ENCODE results near the gene LMX1B. TPM values are rescaled to one million over a fixed set of nuclear protein-coding genes. Genes with fewer than 3 reads are reported as not detected.

Gene LMX1B
- total and polyA plus RNA-seq, 7 donors = 0.12 to 1.4 (median 0.16) TPM; not detected in 2

- 12 to 15% methylated on average over 11 of the region's 11 CpGs for WGBS, 2 donors
- H3K27ac ChIP-seq = no peak overlapping the region
- no peak for TF ChIP-seq EP300 (IDR thresholded peaks at IDR 0.05)
- TF ChIP-seq POLR2AphosphoS5 (IDR thresholded peaks at IDR 0.05) = no peak
- TF ChIP-seq CTCF (IDR thresholded peaks at IDR 0.05) = no peak
- no peak for TF ChIP-seq POLR2A (IDR thresholded peaks at IDR 0.05)
- H3K4me1 ChIP-seq = peaks cover 0 to 31% (median 26%) of the 10 kb centered on the region in 4 donors
- no peak overlapping the region for H3K4me3 ChIP-seq
- no peaks in the 10 kb centered on the region for H3K9me3 ChIP-seq
- DNase-seq = no peak
- no peaks in the 10 kb centered on the region for H3K36me3 ChIP-seq
- H3K27me3 ChIP-seq = peaks cover 66 to 96% (median 90%) of the 10 kb centered on the region in 3 donors
- intact Hi-C loops (cut with DNase I) = no loop called here
Measured at GRCh38 chr9:126618190-126618584, 4.5 kb downstream of the LMX1B start.

DNA sequence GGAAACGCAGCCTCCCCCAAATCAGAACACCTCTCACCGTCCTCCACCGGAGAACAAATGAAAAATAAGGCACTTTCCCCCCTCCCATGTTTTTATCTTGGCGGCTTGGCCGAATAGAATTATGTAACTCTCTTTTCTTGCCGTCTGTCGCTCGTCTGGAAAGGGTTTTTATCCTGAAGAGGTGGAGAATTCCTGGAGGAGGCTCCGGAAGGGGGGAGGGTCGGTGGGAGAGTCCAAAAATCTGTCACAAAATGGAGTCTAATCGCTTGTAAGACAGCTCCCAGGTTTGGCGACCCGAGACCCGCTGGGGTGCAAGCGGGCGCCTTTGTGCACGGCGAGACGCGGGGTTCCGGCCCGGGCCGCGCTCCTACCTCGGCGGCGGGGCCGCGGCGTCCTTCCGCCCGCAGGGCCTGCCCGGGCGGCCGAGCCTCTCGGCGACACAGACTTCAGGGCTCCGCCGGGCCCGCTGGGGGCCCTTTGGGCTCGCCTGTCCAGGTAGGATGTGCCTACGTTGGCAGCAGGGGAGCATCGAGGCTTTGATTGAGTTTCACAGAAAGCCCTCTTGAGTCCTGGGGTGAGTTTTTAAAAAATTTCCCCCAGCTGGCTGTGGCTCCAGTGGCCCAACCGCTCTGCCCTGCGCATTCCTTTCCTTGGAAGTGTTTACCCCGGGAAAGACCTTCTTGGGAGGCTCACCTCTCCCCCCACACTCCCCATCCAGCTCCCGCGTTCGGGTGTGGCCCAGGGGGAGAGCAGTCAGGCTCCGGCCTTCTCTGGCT, 5.0 kb downstream of the LMX1B start:
- TF ChIP-seq POLR2AphosphoS5 (IDR thresholded peaks at IDR 0.05) (no peak), CTCF (IDR thresholded peaks at IDR 0.05) (no peak), EP300 (IDR thresholded peaks at IDR 0.05) (no peak), POLR2A (IDR thresholded peaks at IDR 0.05) (no peak)
- peaks cover 0 to 32% (median 25%) of the 10 kb centered on the region in 4 donors for H3K4me1 ChIP-seq
- H3K9me3 ChIP-seq = no peaks in the 10 kb centered on the region
- no peak overlapping the region for H3K27ac ChIP-seq
- 5 to 7% methylated on average over 50 of the region's 50 CpGs for WGBS, 2 donors
- peaks cover 70 to 96% (median 93%) of the 10 kb centered on the region in 3 donors for H3K27me3 ChIP-seq
- no peaks in the 10 kb centered on the region for H3K36me3 ChIP-seq
- no peak for DNase-seq
- intact Hi-C loops (cut with DNase I) = no loop called here
- no peak overlapping the region for H3K4me3 ChIP-seq

GRCh38 chr9:126619361-126620135, 5.8 kb downstream of the LMX1B start:
- Histone ChIP-seq H3K4me3 (no peak overlapping the region), H3K9me3 (no peaks in the 10 kb centered on the region), H3K27me3 (peaks cover 73 to 100% (median 96%) of the 10 kb centered on the region in 3 donors), H3K27ac (no peak overlapping the region), H3K4me1 (peaks cover 0 to 38% (median 30%) of the 10 kb centered on the region in 4 donors), H3K36me3 (no peaks in the 10 kb centered on the region)
- DNase-seq = no peak
- TF ChIP-seq CTCF (IDR thresholded peaks at IDR 0.05) = no peak
- no peak for TF ChIP-seq POLR2A (IDR thresholded peaks at IDR 0.05)
- no peak for TF ChIP-seq EP300 (IDR thresholded peaks at IDR 0.05)
- TF ChIP-seq POLR2AphosphoS5 (IDR thresholded peaks at IDR 0.05) = no peak
- WGBS, 2 donors = 18 to 20% methylated on average over 10 of the region's 10 CpGs
- intact Hi-C loops (cut with DNase I) = no loop called here

DNA sequence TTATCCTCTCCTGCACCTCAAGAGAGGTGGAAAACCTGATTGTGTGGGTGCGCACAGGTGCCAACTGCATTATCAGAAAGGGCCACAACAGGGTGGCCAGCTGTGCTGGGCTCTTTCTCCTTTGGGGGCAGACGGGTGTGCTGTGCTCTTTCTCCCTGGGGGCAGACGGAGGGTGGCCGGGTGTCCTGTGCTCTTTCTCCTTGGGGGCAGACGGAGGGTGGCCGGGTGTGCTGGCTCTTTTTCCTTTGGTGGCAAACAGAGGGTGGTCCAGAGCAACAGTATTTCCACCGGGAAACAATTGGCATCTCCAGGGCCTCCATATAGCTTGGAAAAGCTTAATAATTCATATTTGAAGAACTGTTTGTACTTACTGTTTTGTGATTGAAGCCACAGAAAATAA, 6.8 kb downstream of the LMX1B start:
- Histone ChIP-seq H3K4me1 (peaks cover 0 to 39% (median 28%) of the 10 kb centered on the region in 4 donors), H3K36me3 (no peaks in the 10 kb centered on the region), H3K9me3 (no peaks in the 10 kb centered on the region), H3K4me3 (no peak overlapping the region), H3K27ac (no peak overlapping the region), H3K27me3 (peaks cover 75 to 100% (median 96%) of the 10 kb centered on the region in 3 donors)
- WGBS, 2 donors = 29 to 38% methylated on average over 7 of the region's 7 CpGs
- intact Hi-C loops (cut with DNase I) = no loop called here
- TF ChIP-seq EP300 (IDR thresholded peaks at IDR 0.05) = no peak
- TF ChIP-seq POLR2A (IDR thresholded peaks at IDR 0.05) = no peak
- no peak for TF ChIP-seq POLR2AphosphoS5 (IDR thresholded peaks at IDR 0.05)
- no peak for TF ChIP-seq CTCF (IDR thresholded peaks at IDR 0.05)
- DNase-seq = no peak

Measured in sigmoid colon (tissue), 7 donors.